ENCODE results near the gene SPEN.

DNA sequence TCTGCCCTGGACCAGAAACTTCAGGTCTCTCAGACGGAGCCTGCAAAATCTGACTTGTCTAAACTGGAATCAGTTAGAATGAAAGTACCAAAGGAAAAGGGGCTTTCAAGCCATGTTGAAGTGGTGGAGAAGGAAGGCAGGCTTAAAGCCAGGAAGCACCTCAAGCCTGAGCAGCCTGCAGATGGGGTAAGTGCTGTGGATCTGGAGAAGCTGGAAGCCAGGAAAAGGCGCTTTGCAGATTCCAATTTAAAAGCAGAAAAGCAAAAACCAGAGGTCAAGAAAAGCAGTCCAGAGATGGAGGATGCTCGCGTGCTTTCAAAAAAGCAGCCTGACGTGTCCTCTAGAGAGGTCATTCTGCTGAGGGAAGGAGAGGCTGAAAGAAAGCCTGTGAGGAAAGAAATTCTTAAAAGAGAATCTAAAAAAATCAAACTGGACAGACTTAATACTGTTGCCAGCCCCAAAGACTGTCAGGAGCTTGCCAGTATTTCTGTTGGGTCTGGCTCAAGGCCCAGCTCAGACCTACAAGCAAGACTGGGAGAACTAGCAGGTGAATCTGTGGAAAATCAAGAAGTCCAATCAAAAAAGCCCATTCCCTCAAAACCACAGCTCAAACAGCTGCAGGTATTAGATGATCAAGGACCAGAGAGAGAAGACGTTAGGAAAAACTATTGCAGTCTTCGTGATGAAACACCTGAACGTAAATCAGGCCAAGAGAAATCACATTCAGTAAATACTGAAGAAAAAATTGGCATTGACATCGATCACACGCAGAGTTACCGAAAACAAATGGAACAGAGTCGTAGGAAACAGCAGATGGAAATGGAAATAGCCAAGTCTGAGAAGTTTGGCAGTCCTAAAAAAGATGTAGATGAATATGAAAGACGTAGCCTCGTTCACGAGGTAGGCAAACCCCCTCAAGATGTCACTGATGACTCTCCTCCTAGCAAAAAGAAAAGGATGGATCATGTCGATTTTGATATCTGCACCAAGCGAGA, 81.8 kb downstream of the SPEN start:
- TF ChIP-seq, protein P1, sequence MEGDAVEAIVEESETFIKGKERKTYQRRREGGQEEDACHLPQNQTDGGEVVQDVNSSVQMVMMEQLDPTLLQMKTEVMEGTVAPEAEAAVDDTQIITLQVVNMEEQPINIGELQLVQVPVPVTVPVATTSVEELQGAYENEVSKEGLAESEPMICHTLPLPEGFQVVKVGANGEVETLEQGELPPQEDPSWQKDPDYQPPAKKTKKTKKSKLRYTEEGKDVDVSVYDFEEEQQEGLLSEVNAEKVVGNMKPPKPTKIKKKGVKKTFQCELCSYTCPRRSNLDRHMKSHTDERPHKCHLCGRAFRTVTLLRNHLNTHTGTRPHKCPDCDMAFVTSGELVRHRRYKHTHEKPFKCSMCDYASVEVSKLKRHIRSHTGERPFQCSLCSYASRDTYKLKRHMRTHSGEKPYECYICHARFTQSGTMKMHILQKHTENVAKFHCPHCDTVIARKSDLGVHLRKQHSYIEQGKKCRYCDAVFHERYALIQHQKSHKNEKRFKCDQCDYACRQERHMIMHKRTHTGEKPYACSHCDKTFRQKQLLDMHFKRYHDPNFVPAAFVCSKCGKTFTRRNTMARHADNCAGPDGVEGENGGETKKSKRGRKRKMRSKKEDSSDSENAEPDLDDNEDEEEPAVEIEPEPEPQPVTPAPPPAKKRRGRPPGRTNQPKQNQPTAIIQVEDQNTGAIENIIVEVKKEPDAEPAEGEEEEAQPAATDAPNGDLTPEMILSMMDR (conservative IDR thresholded peaks at IDR 0.05; ENCODE audit: low read depth, low read length), result no peak
- TF ChIP-seq EZH2 (IDR thresholded peaks at IDR 0.05; ENCODE audit: borderline replicate concordance, low read depth, low read length, poor library complexity, severe bottlenecking), result no peak
